ENCODE data around the gene BMP2. TPM values are rescaled to one million over a fixed set of nuclear protein-coding genes. Genes with fewer than 3 reads are reported as not detected.
A peak's percentile ranks its signal among the peaks of the same experiment; 100 is the strongest.

The BMP2 gene
- total and polyA plus RNA-seq, 2 experiments from 2014 or later: 261 to 343 TPM

DNA sequence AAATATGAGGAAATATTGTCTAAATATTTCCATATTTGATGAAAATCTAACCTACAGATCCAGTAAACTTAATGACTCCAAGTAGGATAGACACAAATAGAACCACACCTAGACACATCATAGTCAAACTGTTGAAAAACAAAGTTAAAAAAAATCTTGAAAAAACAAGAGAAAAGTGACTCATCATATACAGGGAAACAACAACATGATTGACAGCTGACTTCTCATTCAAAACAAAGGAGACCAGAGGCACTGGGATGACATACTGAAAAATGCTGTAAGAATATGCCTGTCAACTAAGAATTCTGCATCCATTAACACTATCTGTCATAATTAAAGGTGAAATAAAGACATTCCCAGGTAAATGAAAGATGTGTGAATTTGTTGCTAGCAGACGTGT, 38.8 kb downstream of the BMP2 start:
- Histone ChIP-seq H3K4me1 (ENCODE audit: low read depth) (no peaks in the 10 kb centered on the region), H3K36me3 (no peaks in the 10 kb centered on the region), H3K9me3 (ENCODE audit: low read depth) (peaks cover 3% of the 10 kb centered on the region), H3K27me3 (no peaks in the 10 kb centered on the region), H3K27ac (no peak overlapping the region), H3K4me3 (no peak overlapping the region)
- TF ChIP-seq, protein P1, sequence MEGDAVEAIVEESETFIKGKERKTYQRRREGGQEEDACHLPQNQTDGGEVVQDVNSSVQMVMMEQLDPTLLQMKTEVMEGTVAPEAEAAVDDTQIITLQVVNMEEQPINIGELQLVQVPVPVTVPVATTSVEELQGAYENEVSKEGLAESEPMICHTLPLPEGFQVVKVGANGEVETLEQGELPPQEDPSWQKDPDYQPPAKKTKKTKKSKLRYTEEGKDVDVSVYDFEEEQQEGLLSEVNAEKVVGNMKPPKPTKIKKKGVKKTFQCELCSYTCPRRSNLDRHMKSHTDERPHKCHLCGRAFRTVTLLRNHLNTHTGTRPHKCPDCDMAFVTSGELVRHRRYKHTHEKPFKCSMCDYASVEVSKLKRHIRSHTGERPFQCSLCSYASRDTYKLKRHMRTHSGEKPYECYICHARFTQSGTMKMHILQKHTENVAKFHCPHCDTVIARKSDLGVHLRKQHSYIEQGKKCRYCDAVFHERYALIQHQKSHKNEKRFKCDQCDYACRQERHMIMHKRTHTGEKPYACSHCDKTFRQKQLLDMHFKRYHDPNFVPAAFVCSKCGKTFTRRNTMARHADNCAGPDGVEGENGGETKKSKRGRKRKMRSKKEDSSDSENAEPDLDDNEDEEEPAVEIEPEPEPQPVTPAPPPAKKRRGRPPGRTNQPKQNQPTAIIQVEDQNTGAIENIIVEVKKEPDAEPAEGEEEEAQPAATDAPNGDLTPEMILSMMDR (IDR thresholded peaks at IDR 0.05; ENCODE audit: low read depth, low read length): no peak
- DNase-seq (ENCODE audit: low read depth in 1 of 2, low spot score in 1 of 2): no peak

GRCh38 chr20:6811262-6812035, 44.0 kb downstream of the BMP2 start:
- Histone ChIP-seq H3K36me3 (no peaks in the 10 kb centered on the region), H3K4me3 (no peak overlapping the region)
- DNase-seq (ENCODE audit: low read depth in 1 of 2, low spot score in 1 of 2): peak in 1 of 2 donors; percentile 27

DNA sequence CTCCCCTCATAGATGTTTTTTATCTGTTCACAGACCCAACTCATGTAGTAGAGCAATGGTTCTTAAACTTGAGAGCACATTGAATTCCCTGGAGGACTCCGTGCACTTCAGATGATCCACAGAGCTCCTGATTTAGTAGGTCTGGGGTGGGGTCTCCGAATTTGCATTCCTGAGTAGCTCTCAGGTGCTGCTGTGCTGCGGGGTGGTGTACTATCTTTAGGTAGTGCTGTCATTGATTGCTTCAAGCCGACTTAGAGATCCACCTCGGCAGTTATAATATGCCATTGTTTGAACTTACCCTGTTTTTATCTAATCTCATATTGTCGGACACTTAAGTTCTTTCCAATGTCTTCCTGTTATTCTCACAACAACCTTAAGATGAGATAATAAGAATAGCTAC, 45.0 kb downstream of the BMP2 start:
- H3K9me3 ChIP-seq (ENCODE audit: low read depth): no peaks in the 10 kb centered on the region
- TF ChIP-seq, protein P1 (IDR thresholded peaks at IDR 0.05; ENCODE audit: low read depth, low read length): no peak
- H3K4me1 ChIP-seq (ENCODE audit: low read depth): peaks cover 10% of the 10 kb centered on the region
- H3K36me3 ChIP-seq: no peaks in the 10 kb centered on the region
- no peak overlapping the region for H3K4me3 ChIP-seq
- H3K27ac ChIP-seq: no peak overlapping the region
- DNase-seq (ENCODE audit: low read depth in 1 of 2, low spot score in 1 of 2): no peak
- no peaks in the 10 kb centered on the region for H3K27me3 ChIP-seq

More at GRCh38 chr20:6811262-6812035, 44.0 kb downstream of the BMP2 start:
- Histone ChIP-seq H3K27ac (no peak overlapping the region), H3K27me3 (no peaks in the 10 kb centered on the region), H3K9me3 (ENCODE audit: low read depth) (peaks cover 3% of the 10 kb centered on the region), H3K4me1 (ENCODE audit: low read depth) (peaks cover 10% of the 10 kb centered on the region)
- TF ChIP-seq, protein P1 (IDR thresholded peaks at IDR 0.05; ENCODE audit: low read depth, low read length): no peak

DNA sequence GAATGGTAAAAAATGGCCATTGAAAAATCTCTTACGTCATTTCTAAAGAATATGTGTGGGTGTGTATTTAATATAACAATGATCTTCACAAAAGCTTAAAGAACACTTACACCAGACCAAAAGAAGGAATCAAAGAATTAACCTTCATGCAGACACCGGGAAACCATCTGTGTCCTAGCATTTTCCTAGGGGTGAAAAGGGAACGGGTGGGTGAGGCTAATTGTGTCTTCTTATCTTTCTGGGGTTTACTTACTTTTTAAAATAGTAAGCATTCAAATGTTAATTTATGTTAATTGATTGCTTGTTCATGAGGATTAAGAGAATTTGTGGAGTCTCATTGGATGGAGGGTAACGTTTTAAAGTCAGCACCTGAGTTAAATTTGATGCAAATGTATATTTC, 47.5 kb downstream of the BMP2 start:
- DNase-seq (ENCODE audit: low read depth in 1 of 2, low spot score in 1 of 2): no peak
- TF ChIP-seq, protein P1 (IDR thresholded peaks at IDR 0.05; ENCODE audit: low read depth, low read length): no peak
- no peaks in the 10 kb centered on the region for H3K36me3 ChIP-seq
- H3K4me3 ChIP-seq: no peak overlapping the region
- H3K9me3 ChIP-seq (ENCODE audit: low read depth): no peaks in the 10 kb centered on the region
- peaks cover 10% of the 10 kb centered on the region for H3K4me1 ChIP-seq (ENCODE audit: low read depth)
- no peaks in the 10 kb centered on the region for H3K27me3 ChIP-seq
- H3K27ac ChIP-seq: no peak overlapping the region

DNA sequence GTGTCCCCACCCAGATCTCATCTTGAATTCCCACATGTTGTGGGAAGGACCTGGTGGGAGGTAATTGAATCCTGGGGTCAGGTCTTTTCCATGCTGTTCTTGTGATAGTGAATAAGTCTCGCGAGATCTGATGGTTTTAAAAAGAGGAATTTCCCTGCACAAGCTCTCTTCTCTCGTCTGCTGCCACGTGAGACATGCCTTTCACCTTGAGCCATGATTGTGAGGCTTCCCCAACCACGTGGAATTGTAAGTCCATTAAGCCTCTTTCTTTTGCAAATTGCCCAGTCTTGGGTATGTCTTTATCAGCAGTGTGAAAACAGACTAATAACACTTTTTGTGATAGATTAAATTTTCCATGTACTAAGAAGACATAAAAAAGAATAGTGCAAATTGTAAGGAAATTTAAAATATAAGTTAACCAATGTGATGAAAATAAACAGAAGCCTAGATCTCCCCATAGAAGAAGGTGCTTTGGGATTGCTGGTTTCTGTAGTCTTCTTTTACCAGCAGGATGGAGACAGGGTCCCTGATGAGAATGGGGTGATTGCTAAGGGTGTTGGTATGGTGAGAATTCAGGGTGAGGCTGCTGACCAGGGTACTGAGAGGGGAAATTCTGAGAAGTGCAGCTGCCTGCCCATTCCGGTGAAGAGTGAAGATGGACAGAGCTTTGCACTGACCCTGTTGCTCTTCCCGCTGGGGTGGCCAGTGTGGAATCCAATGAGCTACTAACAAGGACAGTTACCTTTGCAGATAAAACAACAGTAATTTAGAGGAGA, 50.7 kb downstream of the BMP2 start:
- no peak overlapping the region for H3K4me3 ChIP-seq
- no peak overlapping the region for H3K27ac ChIP-seq
- H3K36me3 ChIP-seq: no peaks in the 10 kb centered on the region
- TF ChIP-seq, protein P1 (IDR thresholded peaks at IDR 0.05; ENCODE audit: low read depth, low read length): no peak
- H3K4me1 ChIP-seq (ENCODE audit: low read depth): no peaks in the 10 kb centered on the region
- peak; percentile 24 to 38 for DNase-seq (ENCODE audit: low read depth in 1 of 2, low spot score in 1 of 2)
- H3K9me3 ChIP-seq (ENCODE audit: low read depth): no peaks in the 10 kb centered on the region
- no peaks in the 10 kb centered on the region for H3K27me3 ChIP-seq
